Epithelial cell of esophagus (primary cell): ENCODE results near the gene WFDC6.

Experiments
- DNase-seq: peaks from one replicate; pipeline ENCODE4 v3.0.0; 2010; ENCODE audit warnings: low read depth
- H3K4me3 ChIP-seq: 2 replicates; pipeline ENCODE4 v1.5.1; 2011; ENCODE audit warnings: mild to moderate bottlenecking, low read length, control low read depth
- TF ChIP-seq, protein P1 (sequence below): IDR thresholded peaks from 2 replicates; pipeline ENCODE4 v1.5.1; 2011; ENCODE audit warnings: low read depth, mild to moderate bottlenecking, low read length, control low read depth, inconsistent platforms; ENCODE audit not compliant: insufficient read depth; ENCODE audit errors: missing control alignments

The WFDC6 gene

DNA sequence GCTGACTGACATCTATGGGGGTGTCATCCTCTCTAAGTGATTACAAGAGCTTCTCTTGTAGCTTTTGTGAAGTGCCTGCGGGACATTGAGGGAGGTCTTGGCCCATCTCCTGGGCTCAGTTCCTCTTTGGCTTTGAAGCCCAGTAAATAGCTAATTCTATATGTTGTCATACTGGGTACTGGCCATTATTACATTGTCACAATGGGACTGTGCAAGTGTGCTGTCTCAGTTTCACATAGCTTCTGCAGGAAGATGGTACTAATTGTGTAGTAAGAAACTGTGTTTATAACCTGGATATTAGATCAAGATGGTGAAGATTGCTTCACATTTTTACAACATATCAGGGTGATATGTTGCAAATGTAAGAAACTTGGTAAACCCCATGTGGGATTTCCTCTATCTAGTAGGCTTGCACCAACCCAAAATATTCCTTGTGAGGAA lies 43.8 kb downstream of the WFDC6 start:
- no peak overlapping the region for H3K4me3 ChIP-seq
- TF ChIP-seq, protein P1, sequence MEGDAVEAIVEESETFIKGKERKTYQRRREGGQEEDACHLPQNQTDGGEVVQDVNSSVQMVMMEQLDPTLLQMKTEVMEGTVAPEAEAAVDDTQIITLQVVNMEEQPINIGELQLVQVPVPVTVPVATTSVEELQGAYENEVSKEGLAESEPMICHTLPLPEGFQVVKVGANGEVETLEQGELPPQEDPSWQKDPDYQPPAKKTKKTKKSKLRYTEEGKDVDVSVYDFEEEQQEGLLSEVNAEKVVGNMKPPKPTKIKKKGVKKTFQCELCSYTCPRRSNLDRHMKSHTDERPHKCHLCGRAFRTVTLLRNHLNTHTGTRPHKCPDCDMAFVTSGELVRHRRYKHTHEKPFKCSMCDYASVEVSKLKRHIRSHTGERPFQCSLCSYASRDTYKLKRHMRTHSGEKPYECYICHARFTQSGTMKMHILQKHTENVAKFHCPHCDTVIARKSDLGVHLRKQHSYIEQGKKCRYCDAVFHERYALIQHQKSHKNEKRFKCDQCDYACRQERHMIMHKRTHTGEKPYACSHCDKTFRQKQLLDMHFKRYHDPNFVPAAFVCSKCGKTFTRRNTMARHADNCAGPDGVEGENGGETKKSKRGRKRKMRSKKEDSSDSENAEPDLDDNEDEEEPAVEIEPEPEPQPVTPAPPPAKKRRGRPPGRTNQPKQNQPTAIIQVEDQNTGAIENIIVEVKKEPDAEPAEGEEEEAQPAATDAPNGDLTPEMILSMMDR = no peak
- DNase-seq = no peak

DNA sequence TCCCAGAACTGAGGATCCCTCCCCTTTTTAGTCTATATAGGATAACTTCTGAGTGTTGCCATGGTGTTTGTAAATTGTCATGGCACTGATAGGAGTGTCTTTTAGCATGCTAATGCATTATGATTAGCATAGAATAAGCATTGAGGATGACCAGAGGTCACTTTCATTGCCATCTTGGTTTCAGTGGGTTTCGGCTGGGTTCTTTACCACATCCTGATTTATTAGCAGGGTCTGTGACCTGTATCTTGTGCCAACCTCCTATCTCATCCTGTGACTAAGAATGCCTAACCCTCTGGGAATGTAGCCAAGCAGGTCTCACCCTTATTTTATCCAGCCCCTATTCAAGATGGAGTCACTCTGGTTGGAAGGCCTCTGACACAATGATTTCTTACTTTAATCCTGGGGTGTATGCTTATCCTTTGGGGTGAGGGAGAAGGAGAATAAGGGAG lies 50.2 kb downstream of the WFDC6 start:
- H3K4me3 ChIP-seq = no peak overlapping the region
- DNase-seq = peak; percentile 83
- TF ChIP-seq, protein P1 = no peak

DNA sequence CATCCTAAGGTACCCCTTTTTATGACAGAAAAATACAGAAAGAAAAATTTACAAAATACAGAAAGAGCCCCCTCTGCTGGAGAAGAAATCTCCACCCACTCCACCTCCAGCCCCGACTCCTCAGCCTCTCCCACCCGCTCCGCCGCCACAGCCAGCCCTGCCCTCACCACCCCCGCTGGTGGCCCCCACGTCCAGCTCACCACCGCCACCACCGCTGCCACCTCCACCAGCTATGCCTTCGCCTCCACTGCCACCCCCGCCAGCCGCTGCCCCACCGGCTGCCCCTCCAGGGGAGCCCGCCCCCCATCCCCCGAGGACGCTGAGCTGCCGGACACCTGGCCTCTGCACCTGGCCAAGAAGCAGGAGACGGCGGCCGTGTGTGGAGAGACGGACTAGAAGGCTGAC lies 52.0 kb downstream of the WFDC6 start:
- DNase-seq = no peak
- H3K4me3 ChIP-seq = no peak overlapping the region
- TF ChIP-seq, protein P1 = no peak

DNA sequence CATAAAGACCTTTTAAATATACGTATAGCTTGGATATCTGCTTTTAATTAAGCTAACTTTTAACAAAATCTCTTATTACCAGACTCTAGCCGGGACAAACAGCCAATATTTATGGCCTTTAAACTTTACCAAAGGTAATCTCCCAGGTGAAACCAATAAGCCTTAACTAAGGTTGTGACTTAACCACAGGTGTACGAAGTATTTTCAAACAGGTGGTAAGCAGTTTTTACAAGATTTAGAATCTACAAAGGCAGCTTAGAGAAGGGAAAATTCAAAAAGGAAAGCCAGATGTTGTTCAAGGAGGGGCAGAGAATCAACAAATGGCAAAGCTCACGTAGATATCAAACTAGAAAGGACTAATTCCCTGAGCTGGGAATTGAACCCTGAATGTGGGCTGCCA lies 53.9 kb downstream of the WFDC6 start:
- no peak for DNase-seq
- TF ChIP-seq, protein P1 = no peak

DNA sequence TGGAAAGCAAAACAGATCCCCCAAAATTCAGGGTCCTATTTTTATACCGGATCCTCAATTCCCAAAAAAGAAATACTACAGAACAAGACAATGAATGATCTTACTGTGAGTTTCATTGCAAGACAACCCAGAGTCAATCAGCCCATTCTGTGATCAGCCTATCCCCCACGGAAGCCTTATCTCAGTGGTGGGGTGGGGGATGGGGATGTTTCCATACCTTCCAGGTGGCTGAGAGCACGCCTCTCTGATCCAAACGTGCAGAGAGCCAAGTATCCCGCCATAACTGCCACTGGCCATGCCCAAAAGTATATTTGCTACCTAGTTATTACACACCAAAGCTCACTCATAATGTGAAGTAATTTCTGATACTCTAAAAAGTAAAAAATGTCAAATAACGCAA lies 54.6 kb downstream of the WFDC6 start:
- DNase-seq = no peak
- TF ChIP-seq, protein P1 = no peak

More for the DNA sequence above, 53.9 kb downstream of the WFDC6 start:
- H3K4me3 ChIP-seq = no peak overlapping the region

More for the DNA sequence above, 54.6 kb downstream of the WFDC6 start:
- no peak overlapping the region for H3K4me3 ChIP-seq
